HG03060 (cell line): ENCODE results near the gene TBC1D9B.

Experiments used
- ATAC-seq: cut with Tn5 transposase; IDR thresholded peaks from one replicate; pipeline ENCODE4 v1.9.1; 2021; ENCODE audit warnings: low read depth, moderate number of reproducible peaks; ENCODE audit not compliant: unreplicated experiment

Gene TBC1D9B

DNA sequence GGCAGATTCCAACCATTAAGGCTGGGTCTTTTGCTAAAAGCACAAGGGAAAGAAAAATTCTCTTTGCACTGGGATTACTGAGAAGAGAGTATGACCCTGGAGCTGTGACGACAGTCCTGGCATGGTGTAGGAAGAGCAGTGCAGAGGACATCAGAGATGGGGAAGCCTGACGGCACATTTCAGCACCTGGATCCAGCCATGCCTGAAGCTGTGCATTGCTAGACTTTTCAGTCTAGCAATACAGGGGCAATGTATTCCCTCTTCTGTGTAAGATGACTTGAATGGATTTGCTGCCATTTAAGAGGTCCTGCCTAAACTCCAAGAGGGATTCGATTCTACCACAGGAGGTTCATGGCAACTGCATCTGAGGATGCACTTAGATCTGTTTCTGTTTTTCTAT is 36.7 kb downstream of the TBC1D9B start:
- ATAC-seq: no peak

DNA sequence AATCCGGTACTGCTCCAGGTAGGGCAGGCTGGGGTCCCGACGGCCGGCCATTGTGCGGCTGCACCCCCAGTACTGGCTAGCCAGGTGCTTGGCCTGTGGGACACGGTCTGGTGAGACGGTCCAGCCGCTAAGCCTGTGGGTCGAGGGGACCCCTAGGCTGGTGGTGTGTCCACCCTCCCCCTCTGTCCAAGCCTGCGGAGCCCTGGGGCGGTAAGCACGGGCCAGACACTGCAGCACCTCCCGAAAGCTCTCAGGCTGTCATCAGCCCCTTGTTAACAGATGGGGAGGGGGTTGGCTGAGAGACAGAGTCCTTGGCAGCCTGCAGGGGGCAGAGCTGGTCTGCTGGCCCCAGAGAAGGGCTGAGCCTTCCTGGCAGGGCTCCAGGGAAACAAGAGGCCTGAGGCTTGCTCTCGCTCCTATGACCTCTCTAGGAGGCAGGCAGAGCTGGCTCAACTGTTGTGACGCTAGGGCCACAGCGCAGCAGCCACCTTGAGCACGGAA is 37.2 kb downstream of the TBC1D9B start:
- no peak for ATAC-seq

- ATAC-seq: no peak
These were observed 37.9 kb downstream of the TBC1D9B start for GRCh38 chr5:179869641-179870402.

DNA sequence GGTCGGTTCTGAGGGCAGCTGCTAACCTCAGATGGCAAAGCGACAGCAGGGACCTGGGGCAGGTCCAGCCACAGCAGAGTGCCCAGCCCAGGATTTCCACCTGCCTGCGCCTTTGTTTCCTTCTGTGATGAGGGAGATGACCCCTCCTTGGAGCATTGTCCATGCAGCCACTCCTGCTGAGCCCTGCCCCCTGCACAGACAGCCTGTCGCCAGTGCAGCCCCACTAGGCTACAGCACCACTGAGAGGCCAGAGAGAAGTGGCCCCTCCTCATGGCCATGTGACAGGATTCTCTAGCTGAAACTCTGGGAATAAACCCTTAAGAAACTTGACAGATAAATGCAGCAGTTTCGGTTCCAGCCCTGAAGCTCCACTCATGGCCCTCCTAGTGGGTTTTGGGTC is 38.6 kb downstream of the TBC1D9B start:
- ATAC-seq: no peak

DNA sequence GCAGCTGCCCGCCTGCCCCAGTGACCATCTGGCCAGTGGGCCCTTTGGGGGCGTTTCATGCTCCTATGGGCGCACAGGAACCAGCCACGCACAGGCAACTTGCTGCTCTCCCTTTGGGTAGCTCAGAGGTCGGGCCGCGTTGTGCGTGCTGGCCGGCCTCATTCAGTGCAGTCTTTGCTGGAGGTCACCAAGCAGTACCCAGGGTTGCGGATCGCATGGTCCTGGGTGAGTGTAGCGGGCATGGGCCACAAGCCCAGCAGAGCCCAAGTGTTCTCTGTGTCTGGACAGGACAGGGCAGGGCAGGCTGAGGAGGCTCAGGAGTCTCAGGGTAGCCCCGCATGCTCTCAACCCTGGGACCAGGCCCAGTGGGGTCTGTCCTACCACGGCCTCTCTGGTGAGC is 39.2 kb downstream of the TBC1D9B start:
- no peak for ATAC-seq

GRCh38 chr5:179867476-179867875 is 40.2 kb downstream of the TBC1D9B start:
- no peak for ATAC-seq

DNA sequence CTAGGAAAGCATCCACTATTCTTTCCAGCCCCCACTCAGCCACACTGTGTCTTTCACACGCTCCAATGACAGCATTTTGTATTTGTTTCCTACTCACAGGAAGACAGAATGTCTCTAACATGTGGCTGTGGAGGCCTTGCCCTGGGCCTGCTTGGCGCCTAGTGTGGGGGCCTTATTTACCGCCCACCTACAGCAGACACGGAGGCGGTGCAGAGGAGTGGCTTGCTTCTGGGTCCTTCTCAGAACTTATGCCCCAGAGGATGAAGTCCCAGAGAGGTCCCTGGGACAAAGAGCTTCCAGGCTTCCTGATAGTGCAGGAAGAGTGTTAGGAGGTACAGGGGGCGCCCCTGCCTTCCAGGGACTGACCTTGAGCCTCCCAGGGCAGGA is 40.6 kb downstream of the TBC1D9B start:
- no peak for ATAC-seq

DNA sequence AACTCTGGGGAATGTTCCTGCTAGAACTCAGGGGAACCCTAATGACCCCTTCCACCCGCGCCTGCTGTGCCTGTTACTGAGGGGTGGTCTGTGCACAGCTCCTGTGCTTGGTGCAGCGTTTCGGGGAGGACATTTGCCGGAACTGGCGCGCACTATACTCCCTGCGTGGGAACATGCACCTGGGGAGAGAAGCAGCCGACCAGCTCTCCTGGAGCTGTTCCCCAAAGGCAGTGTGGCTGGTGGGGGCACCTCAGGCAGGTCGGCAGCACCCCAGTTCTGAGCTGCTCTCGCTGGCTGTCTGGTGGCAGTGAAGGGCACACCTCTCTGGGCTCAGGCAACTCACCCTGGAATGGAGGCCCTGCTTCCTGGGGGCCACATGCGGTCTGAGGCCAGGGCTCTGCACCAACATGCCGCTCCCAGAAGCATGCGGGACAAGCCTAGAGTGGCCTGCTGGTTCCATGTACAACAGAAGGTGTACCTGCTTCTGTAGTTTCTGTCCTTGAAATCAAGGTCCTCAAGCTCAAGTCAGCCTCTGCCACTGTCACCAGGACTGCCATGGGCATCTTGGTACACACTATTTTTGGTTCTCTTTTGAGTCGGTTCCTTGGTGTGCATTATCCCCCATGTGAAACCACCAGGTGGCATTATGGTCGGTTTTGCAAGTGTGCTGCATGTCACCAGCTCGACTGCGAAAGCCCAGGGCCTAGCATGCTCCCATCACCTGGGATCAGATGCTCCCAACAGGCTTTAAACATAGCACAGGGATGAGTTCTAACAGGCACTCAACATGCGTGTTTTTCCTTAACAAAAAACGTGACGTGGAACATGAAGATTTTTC is 41.2 kb downstream of the TBC1D9B start:
- no peak for ATAC-seq

- ATAC-seq: no peak
These were observed 42.0 kb downstream of the TBC1D9B start for GRCh38 chr5:179865491-179866240.

GRCh38 chr5:179864686-179865085 is 43.0 kb downstream of the TBC1D9B start:
- no peak for ATAC-seq

DNA sequence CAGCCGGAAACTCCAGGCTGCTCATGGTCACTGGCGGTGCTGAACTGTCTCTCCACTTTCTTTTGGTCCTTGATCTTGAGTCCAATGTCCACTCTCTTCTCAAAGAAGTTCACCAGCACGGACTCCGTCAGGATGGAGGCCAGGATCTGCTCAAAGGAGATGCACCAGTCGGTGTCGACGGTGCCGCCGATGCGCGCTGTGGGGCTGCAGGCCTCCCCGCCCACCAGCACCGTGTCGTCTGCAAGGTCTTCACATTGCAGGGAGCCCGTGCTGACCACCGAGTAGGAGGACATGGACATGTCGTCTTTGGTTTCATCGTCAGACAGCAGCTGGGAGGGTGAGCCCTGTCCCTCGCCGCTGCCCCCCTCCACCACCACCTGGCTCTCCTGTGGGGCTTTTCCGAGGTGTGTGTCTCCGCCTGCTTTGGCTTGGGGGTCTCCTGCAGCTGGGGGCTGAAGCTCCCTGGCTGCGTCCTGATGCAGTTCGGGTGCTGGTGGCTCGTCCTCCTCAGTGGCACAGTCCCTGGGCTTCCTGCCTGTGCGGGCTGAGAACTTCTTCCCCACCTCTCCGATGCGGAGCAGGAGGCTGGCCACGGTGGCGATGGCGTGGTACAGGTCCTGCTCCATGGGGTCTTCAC is 44.1 kb downstream of the TBC1D9B start:
- ATAC-seq: no peak

DNA sequence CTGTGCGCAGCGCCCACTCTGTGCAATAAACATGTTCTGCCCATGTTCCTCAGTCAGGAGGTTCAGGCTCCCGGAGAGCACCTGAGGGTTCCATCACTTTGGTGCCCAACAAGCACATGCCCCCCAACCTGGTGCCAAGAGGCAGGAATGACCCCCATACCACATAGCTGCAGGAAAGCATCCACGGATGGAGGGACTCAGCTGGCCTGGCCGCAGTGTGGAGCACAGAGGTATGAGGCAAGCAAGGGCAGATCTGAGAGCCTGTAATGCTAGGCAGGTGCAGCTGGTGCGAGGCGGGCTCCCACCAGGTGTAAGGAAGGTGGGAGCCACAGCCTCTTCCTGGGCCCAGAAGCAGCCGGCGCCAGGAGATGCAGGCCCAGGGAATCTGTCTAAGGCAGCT is 44.8 kb downstream of the TBC1D9B start:
- ATAC-seq: no peak

- ATAC-seq: no peak
These were observed 45.4 kb downstream of the TBC1D9B start for GRCh38 chr5:179862296-179862695.

GRCh38 chr5:179860301-179860700 is 47.4 kb downstream of the TBC1D9B start:
- no peak for ATAC-seq

DNA sequence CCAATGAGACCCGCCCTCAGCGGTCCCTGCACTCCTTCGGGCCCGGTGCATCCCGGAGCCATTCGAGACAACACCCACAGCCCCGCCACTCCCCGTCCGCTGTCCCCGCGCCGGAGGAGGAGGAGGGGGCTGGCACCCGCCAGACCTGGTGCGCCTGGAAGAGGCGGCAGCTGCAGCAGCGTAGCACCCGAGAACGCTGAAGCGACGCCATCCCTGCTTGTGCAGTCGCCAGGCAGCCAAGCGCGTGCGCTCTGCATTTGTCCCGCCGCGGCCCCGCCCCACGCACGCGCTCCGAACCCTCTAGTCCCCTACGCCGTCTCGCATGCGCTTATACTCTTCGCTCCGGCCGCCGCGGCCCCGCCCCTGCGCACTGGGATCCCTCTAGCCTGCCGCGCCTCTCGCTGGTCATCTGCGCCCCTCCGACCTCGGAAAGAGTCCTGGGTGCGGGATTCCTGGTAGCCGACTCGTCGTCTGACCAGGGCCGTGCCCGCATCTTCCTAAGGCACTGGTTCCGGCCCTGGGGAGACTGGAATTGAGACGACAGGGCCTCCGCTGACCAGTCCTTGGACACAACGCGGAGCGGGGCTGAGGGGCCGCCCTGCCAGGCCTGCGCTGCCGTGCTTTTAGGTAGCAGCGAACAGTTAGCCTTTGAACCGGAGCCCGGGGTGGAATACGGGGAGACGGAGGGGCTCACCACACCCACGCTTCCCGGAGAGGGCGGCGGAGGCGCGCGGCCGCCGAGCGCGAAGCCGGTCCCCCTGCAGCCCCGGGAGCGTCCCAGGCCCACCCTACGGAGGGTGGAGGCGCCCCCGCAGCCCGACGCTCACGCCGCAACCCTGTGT is 48.9 kb downstream of the TBC1D9B start, which contains the start of gene MRNIP:
TSS of gene MRNIP (minus strand) at position 232 of the 842 bp plus-strand sequence. CDS start at position 211, 21 bp downstream.
- peak; percentile 84 for ATAC-seq

DNA sequence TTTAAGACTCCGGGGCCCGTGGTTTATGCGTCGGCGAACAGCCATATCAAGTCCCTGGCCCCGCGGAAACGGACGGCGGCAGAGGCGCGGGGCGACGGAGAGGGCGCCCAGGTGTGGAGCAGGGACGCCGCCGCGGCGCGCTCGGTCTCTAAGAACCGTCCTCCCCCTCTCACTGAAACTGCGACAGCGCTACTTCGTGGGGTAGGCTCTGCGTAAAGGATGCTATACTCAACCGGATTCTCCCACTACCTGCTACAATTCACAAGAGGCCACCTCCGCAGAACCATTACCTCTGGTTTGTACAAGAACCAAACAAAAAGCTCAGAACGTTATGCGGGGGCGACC is 49.5 kb downstream of the TBC1D9B start:
- ATAC-seq: peak; percentile 16

DNA sequence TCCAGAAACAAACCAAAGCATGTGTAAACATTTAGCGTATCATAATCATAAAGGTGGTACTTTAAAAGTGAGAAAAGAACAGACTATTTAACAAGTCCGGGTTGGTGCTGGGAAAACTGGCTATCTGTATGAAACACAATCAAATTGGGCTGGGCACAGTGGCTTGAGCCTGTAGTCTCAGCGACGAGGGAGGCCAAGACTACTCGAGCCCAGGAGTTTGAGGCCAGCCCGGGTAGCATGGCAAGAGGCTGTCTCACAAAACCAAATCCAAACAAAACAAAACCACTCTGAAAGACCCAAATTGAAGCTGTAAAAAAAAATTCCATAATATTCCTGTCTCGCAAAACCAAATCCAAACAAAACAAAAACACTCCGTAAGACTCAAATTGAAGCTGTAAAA is 53.3 kb downstream of the TBC1D9B start:
- ATAC-seq: no peak

- ATAC-seq: peak; percentile 88
These were observed 54.6 kb downstream of the TBC1D9B start for GRCh38 chr5:179852993-179853547.

- ATAC-seq: no peak
These were observed 66.1 kb downstream of the TBC1D9B start for GRCh38 chr5:179841621-179842020.
